Medulla oblongata (tissue), 1 donor: Measurements from ENCODE around the gene TMPRSS7.

Source experiments
- DNase-seq: peaks from one replicate; pipeline ENCODE4 v3.0.0-alpha.2; 2015; ENCODE audit errors: extremely low spot score

The TMPRSS7 gene

GRCh38 chr3:112128843-112129727, 94.5 kb downstream of the TMPRSS7 start:
- DNase-seq: no peak

- no peak for DNase-seq
These were observed 95.5 kb downstream of the TMPRSS7 start for GRCh38 chr3:112129925-112130637.

GRCh38 chr3:112130638-112130993, 96.1 kb downstream of the TMPRSS7 start:
- DNase-seq: no peak
